GM12878 (cell line): ENCODE data around the gene TULP4. TPM values are rescaled to one million over a fixed set of nuclear protein-coding genes. Genes with fewer than 3 reads are reported as not detected.

ENCODE experiments used
- ATAC-seq: fragments of 200-7000 bp; cut with Tn5 transposase; 3 replicates; pipeline ENCODE4 v1.9.1; 2020; ENCODE audit warnings: mild to moderate bottlenecking, moderate library complexity
- BruUV-seq: library from RNA; stranded (reverse); fragments of 400-500 nt; replicated peaks from 2 replicates; lab custom pipeline; 2021; lab: Mats Ljungman, UMichigan
- CTCF ChIA-PET: fragments of 300-600 bp; sonication (Branson Sonifier 250); formaldehyde crosslinking; extraction: SDS; loops from one replicate; lab custom pipeline; 2021; ENCODE audit warnings: inconsistent platforms; lab: Yijun Ruan, JAX
- POLR2A ChIA-PET: fragments of 350-600 bp; formaldehyde crosslinking; extraction: SDS; loops from one replicate; lab custom pipeline; 2021; ENCODE audit warnings: inconsistent platforms; lab: Charles Lee
- RAD21 ChIA-PET: fragments of 300-600 bp; sonication (Branson Sonifier 250); formaldehyde crosslinking; loops from one replicate; lab custom pipeline; 2023; ENCODE audit warnings: antibody characterized with exemption; ENCODE audit not compliant: unreplicated experiment; lab: Charles Lee
- SMC1A ChIA-PET: fragments of 300-600 bp; sonication (Branson Sonifier 250); formaldehyde crosslinking; loops from one replicate; lab custom pipeline; 2023; ENCODE audit not compliant: unreplicated experiment, uncharacterized antibody; lab: Charles Lee
- DNase-seq: peaks from one replicate; pipeline ENCODE4 v3.0.0-alpha.2; 2011; ENCODE audit warnings: low read depth, low spot score
- FAIRE-seq: peaks from 3 replicates; lab custom pipeline; 2011; peaks lifted over from hg19 to GRCh38; lab: Jason Lieb, UNC
- H2AFZ ChIP-seq: 2 replicates; pipeline ENCODE4 v1.6.0; 2011; ENCODE audit warnings: low read depth, low read length, control low read depth; ENCODE audit not compliant: control insufficient read depth
- H3K27ac ChIP-seq: 2 replicates; pipeline ENCODE4 v1.5.1; 2011; ENCODE audit warnings: control low read depth; ENCODE audit not compliant: control insufficient read depth, insufficient read depth
- H3K27me3 ChIP-seq, 2 experiments: replicated peaks in 1 of 2; 2 replicates each; pipeline versions ENCODE4 v1.6.0 to v1.6.1; 2011; ENCODE audit warnings: low read length in 1 of 2; ENCODE audit not compliant: control insufficient read depth in 2 of 2, insufficient read depth in 2 of 2
- H3K36me3 ChIP-seq, 2 experiments: 2 replicates each; pipeline ENCODE4 v1.5.1; 2011; ENCODE audit warnings: low read length in 1 of 2; ENCODE audit not compliant: control insufficient read depth in 2 of 2, insufficient read depth in 2 of 2
- H3K4me1 ChIP-seq: 2 replicates; pipeline ENCODE4 v1.6.1; 2011; ENCODE audit warnings: mild to moderate bottlenecking, low read length, moderate library complexity, mixed read lengths; ENCODE audit not compliant: control insufficient read depth, insufficient read depth
- H3K4me2 ChIP-seq: 2 replicates; pipeline ENCODE4 v1.6.0; 2011; ENCODE audit warnings: control low read depth; ENCODE audit not compliant: control insufficient read depth, insufficient read depth
- H3K4me3 ChIP-seq: fragments of 200-600 bp; sonication (generic); 2 replicates; pipeline ENCODE4 v1.5.1; 2016
- H3K79me2 ChIP-seq: 2 replicates; pipeline ENCODE4 v1.6.0; 2011; ENCODE audit warnings: low read length; ENCODE audit not compliant: control insufficient read depth, insufficient read depth
- H3K9ac ChIP-seq: 2 replicates; pipeline ENCODE4 v1.8.0; 2011; ENCODE audit warnings: low read length, control low read depth, mixed read lengths; ENCODE audit not compliant: control insufficient read depth, insufficient read depth
- H3K9me3 ChIP-seq: replicated peaks from 3 replicates; pipeline ENCODE4 v1.5.1; 2011; ENCODE audit warnings: mild to moderate bottlenecking, low read length; ENCODE audit not compliant: control insufficient read depth, insufficient read depth
- H4K20me1 ChIP-seq: 2 replicates; pipeline ENCODE4 v1.6.0; 2011; ENCODE audit not compliant: control insufficient read depth, insufficient read depth
- BMI1 ChIP-seq: fragments of 450-650 bp; IDR thresholded peaks from 2 replicates; pipeline ENCODE4 v1.6.1; 2016; ENCODE audit warnings: mild to moderate bottlenecking, moderate library complexity, borderline replicate concordance
- BRCA1 ChIP-seq: IDR thresholded peaks from 2 replicates; pipeline ENCODE4 v1.6.1; 2011; ENCODE audit warnings: low read depth, low read length, improper control_type of control experiment
- JUNB ChIP-seq: IDR thresholded peaks from 2 replicates; pipeline ENCODE4 v1.6.1; 2016; ENCODE audit warnings: antibody characterized with exemption, mild to moderate bottlenecking
- RELA ChIP-seq: fragments of 450-650 bp; IDR thresholded peaks from 2 replicates; pipeline ENCODE4 v1.8.0; 2014; ENCODE audit warnings: borderline replicate concordance; ENCODE audit not compliant: partially characterized antibody
- ZNF622 ChIP-seq: fragments of 450-650 bp; IDR thresholded peaks from 2 replicates; pipeline ENCODE4 v1.6.1; 2017; ENCODE audit warnings: mild to moderate bottlenecking, inconsistent platforms
- WGBS: methylation state at CpG from one replicate; pipeline ENCODE4 v1.1.6; 2016; ENCODE audit warnings: low lambda C conversion rate; ENCODE audit not compliant: insufficient replicate concordance, insufficient coverage; ENCODE audit errors: missing lambda C conversion rate; 5-methylcytosine and 5-hydroxymethylcytosine counted together
- in situ Hi-C: fragments of 300-500 bp; cut with MboI; formaldehyde crosslinking; loops from 9 replicates; pipeline ENCODE4 v1.14.3; 2018; ENCODE audit warnings: mixed read lengths
- intact Hi-C: fragments of 100-400 bp; cut with micrococcal nuclease; formaldehyde crosslinking; loops from one replicate; pipeline ENCODE4 v1.14.2; 2022; ENCODE audit not compliant: unreplicated experiment
- polyA plus RNA-seq, 11 experiments: library from polyadenylated mRNA; depleted of rRNA in 4 of 11; unstranded in 6 of 11; stranded (reverse) in 5 of 11; fragments of >200 nt; fragmentation: Nextera tagmentation in 4 of 11; fragmentation: Illumina TruSeq in 1 of 11; extraction: Ambion mirVana in 4 of 11; extraction: Trizol in 1 of 11; gene quantifications; 1 replicate in 1 of 11; 2 replicates in 10 of 11; pipeline versions ENCODE4 v1.2.1 to v1.2.3, GENCODE V29; 2011 to 2016; ENCODE audit warnings: inconsistent platforms in 2 of 11, missing spikeins in 2 of 11, low read depth in 1 of 11
- total RNA-seq, 4 experiments: library from RNA; depleted of rRNA in 3 of 4; stranded (reverse); fragments of >200 nt in 3 of 4; fragmentation: Illumina TruSeq in 1 of 4; extraction: Trizol in 1 of 4; gene quantifications; 2 replicates each; pipeline versions ENCODE4 v1.2.1 to v1.2.3, GENCODE V29; 2013 to 2021
- TF ChIP-seq, protein P1 (sequence below): fragments of 450-650 bp; IDR thresholded peaks from 2 replicates; pipeline ENCODE4 v1.6.1; 2018; ENCODE audit warnings: borderline replicate concordance, mild to moderate bottlenecking; ENCODE audit not compliant: partially characterized antibody

The TULP4 gene
- total and polyA plus RNA-seq, 10 of the 15 experiments (the other 5 are each of a cell fraction or from before 2014, with no cell fraction given): 0.73 to 31.8 (median 14.0) TPM

DNA sequence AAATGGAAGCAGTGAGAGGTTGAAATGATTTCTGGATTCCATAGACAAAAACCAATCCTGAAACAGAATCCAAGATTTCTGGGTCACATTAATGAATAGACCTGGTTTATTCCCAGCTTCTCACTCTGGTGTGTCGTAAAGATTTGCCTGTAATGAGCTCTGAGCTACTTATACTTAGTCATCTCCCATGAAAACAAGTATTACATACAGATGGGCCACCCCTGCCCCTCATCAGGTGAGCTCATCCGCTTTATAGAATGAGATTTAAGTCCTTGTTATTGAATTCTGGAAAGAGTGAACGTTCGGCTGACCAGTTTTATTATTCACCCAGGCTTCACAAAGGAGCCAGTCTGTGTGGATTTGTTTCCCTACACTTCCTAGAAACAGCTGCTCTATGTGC lies 200.5 kb downstream of the TULP4 start:
- WGBS: 99% methylated on average over 4 of the region's 4 CpGs
- intact Hi-C loops: no loop called here
- H3K4me3 ChIP-seq: no peak overlapping the region
- no peak overlapping the region for H3K4me2 ChIP-seq
- in situ Hi-C loops: no loop called here
- ATAC-seq (no peak), FAIRE-seq (no peak), DNase-seq (no peak)
- no peak overlapping the region for H3K27ac ChIP-seq
- no peaks in the 10 kb centered on the region for H3K9me3 ChIP-seq
- SMC1A ChIA-PET: interaction anchor here (0.7 to 4.1 kb wide), 4 partner anchors 13 to 292 kb away, joined by 3 to 13 read pairs (median 3); no protein-coding TSS in a partner anchor
- no peaks in the 10 kb centered on the region for H3K36me3 ChIP-seq
- no peaks in the 10 kb centered on the region for H3K27me3 ChIP-seq
- peaks cover 3% of the 10 kb centered on the region; the same call in 1 of the 2 replicates for H3K4me1 ChIP-seq
- no peak overlapping the region for H2AFZ ChIP-seq
- no peaks in the 10 kb centered on the region for H4K20me1 ChIP-seq
- no peaks in the 10 kb centered on the region for H3K79me2 ChIP-seq
- POLR2A ChIA-PET: no interaction called here
- CTCF ChIA-PET: interaction anchor here (1.1 kb wide), 1 partner anchor 298 kb away, joined by 4 read pairs; no protein-coding TSS in a partner anchor
- RAD21 ChIA-PET: interaction anchor here (0.6 kb wide), 1 partner anchor 301 kb away, joined by 3 read pairs; no protein-coding TSS in a partner anchor
- TF ChIP-seq BRCA1 (no peak), JUNB (no peak), ZNF622 (no peak), RELA (no peak), BMI1 (no peak)
- TF ChIP-seq, protein P1, sequence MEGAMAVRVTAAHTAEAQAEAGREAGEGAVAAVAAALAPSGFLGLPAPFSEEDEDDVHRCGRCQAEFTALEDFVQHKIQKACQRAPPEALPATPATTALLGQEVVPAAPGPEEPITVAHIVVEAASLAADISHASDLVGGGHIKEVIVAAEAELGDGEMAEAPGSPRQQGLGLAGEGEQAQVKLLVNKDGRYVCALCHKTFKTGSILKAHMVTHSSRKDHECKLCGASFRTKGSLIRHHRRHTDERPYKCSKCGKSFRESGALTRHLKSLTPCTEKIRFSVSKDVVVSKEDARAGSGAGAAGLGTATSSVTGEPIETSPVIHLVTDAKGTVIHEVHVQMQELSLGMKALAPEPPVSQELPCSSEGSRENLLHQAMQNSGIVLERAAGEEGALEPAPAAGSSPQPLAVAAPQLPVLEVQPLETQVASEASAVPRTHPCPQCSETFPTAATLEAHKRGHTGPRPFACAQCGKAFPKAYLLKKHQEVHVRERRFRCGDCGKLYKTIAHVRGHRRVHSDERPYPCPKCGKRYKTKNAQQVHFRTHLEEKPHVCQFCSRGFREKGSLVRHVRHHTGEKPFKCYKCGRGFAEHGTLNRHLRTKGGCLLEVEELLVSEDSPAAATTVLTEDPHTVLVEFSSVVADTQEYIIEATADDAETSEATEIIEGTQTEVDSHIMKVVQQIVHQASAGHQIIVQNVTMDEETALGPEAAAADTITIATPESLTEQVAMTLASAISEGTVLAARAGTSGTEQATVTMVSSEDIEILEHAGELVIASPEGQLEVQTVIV: no peak
- H3K9ac ChIP-seq: no peak overlapping the region
- no TSS peak for BruUV-seq
